MV-4-11 (cell line): ENCODE results near the gene SCAF4.
"Not testable (repeated sequence)": the region's sequence is repeated elsewhere in the genome, so short reads cannot be mapped to it uniquely, and the experiment has no call there.

Experiments used
- DNase-seq: peaks from one replicate; lab custom pipeline; 2025; lab: John Stamatoyannopoulos, UW

SCAF4 gene

DNA sequence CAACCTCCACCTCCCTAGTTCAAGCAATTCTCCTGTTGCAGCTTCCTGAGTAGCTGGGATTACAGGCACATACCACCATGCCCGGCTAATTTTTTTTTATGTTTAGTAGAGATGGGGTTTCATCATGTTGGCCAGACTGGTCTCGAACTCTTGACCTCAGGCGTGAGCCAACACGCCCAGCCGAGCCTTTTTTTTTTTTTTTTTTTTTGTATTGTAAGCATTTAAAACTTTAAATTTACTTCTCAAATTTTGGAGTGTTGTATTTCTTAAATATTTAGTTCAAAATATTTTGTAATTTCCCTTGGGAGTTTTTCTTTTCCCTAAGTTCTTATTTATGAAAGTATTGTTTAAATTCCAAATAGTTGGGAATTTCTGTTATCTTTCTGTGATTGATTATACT is 9.2 kb upstream of the SCAF4 start:
- peak; percentile 27 for DNase-seq

DNA sequence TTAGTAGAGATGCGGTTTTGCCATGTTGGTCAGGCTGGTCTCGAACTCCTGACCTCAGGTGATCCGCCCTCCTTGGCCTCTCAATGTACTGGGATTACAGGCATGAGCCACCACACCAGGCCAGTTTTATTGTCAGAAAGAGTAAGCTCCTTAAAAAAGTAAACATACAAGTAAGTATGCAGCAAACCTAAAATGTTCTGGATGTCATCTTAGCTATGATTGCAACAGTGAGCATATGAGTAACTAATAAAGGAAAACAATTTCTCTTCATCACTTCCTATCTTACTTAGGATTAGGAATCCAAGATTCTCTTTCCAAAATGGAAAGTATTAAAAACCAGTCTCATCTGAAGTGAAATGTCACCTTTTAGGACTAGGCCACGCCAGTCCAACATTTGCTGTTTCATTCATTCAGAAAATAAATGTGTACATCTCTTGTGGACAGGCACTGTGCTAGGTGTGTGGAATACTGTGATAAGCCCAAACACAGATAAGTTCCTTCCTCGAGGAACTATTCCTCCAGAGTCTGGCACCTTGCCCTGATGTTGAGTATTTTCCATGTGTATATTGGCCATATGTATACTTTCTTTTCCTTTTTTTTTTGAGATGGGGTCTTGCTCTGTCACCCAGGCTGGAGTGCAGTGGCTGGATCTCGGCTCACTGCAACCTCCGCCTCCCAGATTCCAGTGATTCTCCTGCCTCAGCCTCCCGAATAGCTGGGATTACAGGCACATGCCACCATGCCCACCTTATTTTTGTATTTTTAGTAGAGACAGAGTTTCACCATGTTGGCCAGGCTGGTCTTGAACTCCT is 5.9 kb upstream of the SCAF4 start:
- DNase-seq = not testable (repeated sequence)

DNA sequence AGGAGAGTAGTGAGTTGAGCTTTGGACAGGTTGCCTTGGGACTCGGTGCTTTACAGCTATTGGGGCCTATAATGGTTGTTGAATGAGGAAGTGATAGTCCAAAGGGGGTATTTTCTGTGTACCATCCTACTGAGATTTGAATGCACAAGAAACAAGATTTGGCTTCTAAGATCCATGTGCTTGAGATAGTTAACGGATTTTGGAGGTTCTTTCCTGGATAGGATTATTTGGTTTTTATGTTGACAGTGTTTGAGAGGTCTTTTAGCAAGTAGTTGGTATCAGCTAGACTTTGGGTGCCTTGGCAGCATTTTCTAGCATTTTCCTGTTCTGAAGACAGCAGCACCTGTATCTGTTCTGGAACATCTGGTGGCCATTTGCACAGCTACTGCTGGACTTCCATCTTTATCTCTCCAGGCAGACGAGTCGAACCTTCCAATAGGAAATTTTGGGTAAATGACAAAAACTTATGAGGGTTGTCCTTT is 3.6 kb upstream of the SCAF4 start:
- peak; percentile 17 for DNase-seq

DNA sequence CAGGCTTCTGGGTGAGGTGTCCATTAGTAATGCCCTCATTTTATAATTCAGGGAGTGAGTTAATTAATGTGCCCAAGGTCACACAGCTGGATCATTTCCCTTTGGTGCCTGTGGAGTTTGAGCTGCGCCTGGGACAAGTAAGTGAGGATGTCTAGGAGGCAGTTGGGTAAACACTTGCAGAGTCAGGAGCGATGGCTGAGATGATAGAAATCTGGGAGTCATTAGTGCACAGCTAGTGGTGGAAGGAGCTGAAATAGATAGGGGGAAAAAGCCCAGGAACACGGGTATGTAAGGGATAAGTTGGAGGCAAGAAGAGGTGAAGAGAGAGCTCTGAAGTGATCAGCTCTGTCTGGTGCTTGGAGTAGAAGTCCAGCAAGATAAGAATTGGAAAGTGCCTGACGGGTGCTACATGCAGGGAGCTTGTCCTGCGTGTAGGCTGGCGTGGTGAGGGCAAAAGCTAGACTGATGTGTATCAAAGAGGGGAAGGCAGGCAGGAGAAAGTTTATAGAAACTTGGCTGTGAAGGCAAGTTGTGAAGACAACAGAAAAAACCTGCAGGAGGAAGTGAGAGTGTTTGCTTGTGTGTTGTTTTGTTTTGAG is 1.7 kb upstream of the SCAF4 start:
- DNase-seq = no peak

DNA sequence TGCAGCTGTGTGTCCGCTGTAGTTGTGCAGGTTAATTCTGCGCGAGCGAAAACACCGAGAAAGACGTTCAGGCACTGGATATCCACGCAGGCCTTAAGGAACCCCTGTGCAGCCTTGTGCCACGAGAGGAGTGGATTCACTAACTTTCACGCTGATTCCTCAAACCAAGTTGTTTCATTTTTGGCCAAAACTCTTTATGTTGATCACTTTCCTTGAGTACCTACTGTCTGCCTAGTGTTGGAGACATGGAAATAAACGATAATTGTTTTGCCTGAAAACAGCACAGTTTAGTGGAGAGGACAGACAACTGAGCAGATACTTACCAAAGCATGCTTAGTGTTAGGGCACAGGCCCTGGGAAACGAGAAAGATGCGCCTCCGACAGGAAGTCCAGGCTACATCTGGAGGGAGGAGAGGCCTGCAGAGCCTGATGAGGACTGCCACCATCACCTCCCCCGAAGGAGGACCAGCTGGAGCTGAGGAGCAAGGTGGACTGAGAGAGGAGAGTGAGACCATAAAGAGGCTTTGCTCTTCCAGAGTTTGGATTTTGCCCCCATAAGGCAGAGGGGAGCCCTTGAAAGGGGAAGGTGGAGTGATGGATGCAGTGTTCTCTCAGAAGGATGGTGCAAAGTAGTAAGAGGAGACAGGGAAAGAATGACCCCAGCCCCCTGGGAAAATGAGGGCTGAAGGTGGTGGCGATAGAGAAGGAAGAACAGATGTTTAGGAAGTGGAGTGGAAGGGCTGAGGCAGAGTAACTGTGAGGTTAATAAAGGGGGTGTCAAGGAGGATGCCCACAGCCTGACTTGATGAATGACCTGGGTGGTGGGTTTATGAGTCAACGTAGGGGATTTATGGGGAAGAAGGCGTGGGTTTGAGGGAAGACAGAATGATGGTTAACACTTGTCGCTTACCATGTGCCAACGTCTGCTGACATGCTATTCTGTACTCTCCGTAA is 956 bp upstream of the SCAF4 start:
- no peak for DNase-seq

DNA sequence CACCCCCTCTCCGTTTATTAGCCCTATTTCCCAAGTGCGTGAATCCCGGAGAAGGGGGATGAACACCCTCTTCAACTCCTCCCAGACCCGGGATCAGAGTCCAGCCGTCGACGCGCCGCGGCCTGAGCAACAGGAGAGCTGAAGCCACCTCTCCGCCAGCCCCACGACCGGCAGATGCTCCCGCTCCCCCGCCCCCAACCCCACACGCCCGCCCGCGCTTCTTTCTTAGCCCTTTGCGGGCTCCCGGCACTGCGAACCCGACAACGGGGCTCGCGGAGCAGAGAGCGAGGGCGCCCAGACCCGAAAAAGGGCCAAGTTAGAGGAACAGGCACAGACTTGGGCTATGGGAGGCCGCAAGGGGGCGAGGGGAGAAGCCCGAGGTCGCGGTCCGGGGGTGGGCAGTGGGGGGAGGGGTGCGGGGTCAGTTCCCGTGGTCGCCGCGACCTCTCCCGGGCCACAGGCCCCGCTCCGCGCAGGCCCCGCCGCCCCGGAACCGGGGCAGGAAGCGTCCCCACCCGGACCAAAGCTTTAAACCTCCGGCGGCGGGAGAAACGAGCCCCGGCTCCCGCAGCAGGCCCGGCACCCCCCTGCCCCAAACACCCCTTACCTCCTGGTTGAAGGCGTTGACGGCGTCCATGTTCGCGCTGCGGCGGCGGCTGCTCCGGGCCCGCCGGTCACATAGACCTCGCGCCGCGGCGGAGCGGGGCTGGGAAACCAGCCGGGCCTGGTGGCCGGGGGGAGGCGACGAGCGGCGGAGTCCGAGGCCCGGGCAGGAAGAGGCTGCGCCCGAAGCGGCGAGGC is 662 bp downstream of the SCAF4 start:
- no peak for DNase-seq

DNA sequence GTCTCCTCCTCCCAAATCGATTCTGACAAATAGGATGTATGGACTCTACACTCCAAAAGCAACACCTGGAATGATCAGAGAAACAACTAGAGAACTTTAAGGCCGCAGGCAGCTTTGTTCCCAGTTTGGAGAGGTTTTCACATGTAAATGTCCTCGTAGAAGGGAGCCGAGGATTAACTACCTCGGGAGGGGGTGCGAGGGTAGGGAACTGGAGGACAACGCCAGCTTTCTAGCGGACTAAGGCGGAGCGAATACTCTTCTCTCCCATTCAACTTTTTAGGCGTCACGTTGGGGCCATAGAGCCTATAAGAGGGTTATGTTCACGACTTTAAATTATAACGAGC is 1.2 kb downstream of the SCAF4 start:
- no peak for DNase-seq

DNA sequence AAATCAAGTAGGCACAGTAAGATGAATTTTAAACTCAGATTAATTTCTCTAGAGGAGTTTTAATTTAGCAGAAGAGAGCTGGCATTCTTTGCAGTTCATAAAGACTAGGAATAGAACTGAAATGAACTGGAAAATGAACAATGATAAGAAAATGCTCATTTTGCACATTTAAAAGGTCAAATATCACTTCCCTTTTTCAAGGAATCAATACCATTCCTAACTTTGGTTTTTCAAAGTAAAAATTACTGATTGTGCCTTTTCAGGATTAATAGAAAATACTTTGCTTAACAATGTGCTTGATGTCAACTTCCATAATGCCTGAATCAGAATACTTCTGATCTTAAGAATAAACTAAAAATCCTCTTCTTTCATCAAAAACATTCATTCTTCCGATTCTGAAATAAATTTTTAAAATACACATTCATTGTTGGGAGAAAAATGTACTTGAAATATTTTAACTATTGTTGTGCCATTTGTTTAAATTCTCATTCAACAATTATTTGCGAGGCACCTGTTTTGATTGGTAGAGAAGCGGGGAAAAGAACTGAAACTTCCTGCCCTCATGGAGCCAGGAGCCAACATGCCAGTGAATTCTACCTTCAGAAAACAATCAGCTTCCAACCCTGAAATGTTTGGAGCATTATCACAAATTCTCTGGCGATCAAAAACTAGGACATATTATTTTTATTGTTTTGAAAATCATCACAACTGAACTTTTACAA is 2.1 kb downstream of the SCAF4 start:
- DNase-seq = no peak

DNA sequence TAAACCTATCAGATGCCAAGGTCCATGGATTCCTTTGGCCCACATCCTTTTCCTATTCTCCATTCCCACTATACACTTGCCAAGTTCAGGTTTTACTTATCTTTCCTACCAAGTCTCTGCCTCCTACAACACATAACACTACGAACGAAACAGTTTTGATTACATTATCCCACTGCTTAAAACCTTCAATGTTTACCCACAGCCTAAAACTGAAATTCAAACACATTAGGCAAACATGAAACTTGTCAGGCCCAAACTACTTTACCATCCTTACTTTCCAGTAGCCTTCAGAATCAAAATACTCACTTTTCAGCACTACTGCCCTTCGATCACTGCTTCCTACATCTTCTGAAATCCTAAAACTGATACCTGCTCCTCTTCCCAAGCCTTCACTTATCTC is 3.0 kb downstream of the SCAF4 start:
- no peak for DNase-seq

DNA sequence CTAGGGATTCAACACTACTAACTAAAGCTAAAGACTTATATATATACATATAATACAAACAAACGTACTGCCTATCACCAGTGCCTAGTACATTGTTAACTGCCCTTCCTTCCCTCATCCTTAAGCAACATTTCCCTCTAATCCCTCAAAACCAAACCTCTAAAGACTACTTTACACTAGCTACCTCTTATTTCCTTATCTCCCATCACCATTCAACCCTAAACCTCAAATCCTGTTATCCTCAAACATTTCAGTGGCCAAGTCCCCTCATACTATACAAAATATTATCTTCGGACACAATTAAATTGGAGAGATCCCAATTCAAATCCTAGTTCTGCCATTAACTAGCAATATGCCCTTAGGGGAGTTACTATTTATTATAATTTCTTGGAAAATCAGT is 3.7 kb downstream of the SCAF4 start:
- no peak for DNase-seq

DNA sequence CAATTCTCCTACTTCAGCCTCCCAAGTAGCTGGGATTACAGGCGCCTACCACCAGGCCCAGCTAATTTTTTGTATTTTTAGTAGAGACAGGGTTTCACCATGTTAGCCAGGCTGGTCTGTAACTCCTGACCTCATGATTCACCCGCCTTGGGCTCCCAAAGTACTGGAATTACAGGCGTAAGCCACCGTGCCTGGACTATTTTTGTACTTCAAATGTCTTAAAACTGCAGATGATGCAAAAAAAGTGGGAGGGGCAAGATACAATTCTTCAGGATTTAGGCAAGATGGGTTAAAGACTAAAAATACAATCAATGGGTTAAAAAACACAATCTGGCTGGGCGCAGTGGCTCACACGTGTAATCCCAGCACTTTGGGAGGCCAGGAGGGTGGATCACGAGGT is 4.7 kb downstream of the SCAF4 start:
- DNase-seq = peak; percentile 35

DNA sequence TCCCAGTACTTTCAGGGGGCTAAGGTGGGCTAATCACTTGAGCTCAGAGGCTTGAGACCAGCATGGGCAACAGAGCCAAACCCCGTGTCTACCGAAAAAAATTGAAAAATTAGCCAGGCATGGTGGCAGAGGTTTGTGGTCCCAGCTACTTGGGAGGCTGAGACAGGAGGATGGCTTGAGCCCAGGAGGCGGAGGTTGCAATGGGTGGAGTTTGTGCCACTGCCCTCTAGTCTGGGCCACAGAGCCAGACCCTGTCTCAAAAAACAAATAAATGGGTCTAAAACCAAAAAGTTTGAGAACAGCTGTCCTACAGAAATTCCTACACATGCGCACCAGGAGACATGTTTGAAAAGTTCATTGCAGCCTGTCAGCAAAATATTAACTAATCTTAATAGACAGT is 5.5 kb downstream of the SCAF4 start:
- no peak for DNase-seq

DNA sequence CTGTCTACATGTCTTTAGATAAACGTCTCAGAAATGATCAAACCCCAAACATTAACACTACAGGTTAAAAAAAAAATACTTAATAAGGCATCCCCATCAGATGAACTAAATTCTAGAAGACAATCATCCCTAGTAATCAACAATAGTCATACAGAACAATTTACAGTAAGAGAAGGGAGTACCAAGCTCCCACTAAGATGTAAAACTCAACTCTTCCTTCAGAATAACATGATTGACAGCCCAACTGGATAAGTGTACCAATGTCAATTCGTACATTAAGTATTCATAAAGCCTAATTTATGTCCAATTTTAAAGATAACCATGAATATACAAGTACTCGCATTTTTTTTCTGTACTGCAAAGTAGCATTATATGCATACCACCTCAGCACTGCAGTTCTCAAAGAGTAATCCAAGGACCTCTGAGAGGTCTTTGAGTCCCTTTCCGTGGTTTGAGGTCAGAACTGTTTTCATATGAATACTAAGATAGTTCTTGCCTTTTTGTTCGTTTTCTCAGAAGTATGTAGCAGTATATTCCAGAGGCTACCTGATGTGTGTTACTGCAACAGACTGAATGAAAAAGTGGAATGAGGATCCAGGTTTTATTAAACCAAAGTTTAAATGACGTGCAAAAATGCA is 6.6 kb downstream of the SCAF4 start:
- no peak for DNase-seq

DNA sequence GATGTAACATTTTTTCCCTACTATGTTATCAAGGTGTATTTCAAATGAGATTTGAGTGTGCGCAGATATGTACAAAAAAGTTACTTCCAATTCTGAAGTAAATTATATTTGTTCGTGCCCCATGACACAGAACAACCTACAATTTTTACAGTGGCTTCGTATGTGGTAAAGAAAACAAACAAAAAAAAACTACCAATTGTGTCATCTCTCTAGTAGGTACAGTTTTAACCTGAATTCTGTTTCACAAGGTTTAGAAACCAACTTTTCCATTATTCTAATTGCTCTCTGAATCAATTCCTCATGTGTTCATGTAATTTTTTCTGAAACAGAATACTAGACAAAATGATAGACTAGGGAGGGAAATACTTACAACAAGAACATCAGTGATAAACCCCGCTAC is 7.4 kb downstream of the SCAF4 start:
- no peak for DNase-seq

DNA sequence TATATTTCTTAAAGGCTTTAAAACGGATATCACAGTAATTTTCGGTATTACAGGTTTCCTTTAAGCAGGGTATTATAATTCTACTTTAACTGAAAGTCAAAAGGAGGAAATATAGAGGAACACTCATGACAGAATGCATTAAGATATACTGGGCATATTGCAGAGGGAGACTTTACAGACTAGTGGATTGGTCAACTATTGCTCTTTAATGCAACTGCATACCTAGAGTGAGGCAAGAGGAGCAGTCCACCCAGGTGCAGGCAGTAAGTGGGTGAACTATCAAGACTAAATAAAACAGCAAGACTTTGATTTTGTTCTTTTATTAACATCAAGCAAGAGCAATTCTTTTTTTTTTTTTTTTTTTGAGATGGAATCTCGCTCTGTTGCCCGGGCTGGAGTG is 10.5 kb downstream of the SCAF4 start:
- peak; percentile 12 for DNase-seq

DNA sequence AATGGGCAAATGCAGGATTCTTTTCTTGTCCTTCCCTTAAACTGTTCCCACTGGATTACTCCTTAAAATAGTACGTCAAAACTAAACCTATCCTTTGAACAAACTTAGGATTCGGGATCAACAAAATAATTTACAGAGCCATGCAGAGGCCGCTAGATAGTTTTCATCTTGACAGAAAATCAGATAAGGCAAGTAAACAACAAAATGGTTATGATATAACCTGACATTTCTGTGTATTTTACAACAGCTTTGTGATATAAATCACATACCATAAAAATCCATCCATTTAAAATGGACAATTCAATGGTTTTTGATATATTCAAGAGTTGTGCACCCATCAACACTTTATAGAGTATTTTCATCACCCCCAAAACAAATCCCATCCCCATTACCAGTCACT is 11.2 kb downstream of the SCAF4 start:
- no peak for DNase-seq

DNA sequence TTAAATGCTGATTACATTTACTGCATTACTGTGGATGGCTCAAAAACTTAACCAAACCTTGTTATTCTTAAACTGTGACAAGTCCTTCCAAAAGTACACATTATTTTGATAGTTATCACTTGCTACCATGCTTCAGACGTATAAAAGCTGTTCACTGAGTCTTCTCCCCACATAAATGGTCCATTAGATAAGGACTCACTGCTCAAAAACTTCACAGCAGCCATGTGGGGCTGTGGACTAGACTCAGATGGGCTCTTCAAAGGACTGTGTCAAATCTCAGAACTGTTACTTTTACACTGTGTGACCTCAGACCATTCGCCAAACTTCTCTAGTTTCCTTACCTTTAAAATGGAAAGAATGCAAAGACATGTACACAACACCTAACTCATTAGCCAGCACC is 11.6 kb downstream of the SCAF4 start:
- DNase-seq = no peak

DNA sequence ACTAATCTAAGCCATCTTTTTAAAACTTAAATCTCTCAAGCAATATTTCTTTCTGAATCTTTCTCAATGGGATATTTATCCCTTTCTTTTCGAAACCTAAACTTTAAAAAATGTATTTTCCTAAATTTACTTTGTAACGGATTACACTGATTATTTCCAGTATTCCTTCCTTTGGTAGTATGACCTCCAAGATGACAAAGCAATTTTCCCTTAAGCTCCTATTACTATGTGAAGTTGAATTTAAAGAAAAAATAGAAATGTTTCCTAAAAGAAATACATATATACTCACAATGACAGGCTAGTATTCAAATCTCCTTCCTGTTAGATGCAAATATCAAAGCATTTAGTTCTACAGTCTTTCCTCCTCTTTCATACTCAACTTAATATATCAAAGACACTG is 15.8 kb downstream of the SCAF4 start:
- DNase-seq = no peak

DNA sequence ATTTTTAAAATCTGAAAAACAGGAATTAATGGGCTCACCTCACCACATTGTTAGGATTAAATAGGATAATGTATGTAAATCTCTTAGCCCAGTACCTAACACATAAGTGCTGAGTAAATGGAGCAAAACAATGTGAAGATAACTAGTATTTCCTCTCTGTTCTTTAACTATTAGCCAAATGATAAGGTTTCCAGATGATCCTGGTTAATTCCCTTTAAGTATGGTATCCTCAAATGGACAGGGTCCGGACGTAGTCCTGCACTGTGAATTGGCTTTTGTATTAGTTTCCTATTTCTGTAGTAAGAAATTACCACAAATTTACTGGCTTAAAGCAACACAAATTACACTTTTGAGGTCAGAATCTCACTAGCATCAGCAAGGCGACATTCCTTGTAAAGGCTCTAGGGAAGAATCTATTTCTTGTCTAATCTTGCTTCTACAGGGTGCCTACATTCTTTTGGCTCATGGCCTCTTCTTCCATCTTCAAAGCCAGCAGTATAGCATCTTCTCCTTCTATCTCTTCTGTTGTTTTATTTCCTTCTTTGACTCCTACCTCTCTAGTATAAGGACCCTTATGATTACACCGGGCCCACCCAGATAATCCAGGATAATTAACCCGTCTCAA is 17.1 kb downstream of the SCAF4 start:
- DNase-seq = no peak
